Measurements from ENCODE around the gene LTBP1. TPM values are rescaled to one million over a fixed set of nuclear protein-coding genes. Genes with fewer than 3 reads are reported as not detected.

The LTBP1 gene
- total and polyA plus RNA-seq, 2 experiments from 2014 or later = 15.7 to 49.8 TPM

DNA sequence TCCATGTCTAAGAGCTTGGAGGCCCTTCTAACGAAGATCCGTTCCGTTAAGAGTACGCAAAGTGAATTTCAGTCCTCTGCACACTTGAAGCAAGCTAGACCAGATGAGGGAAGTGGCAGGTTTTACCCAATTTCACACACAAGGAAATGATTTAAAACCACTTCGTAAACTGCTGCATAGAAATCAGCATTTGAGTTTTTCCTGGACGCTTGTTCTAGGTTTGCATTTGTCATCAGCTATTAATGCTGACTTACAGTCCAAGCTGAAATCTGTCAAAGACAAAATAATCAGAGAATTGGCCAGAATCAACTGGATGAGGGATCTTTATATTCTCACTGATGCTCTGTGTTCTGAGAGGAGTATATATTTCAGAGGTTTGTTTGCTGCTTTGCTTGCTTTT lies 412.1 kb downstream of the LTBP1 start (continued):
- no peak for TF ChIP-seq ZNF462 (CRISPR knock-in tag; IDR thresholded peaks at IDR 0.05)
- no peak for TF ChIP-seq JUNB (IDR thresholded peaks at IDR 0.05; ENCODE audit: unreplicated experiment)

- ATAC-seq (no peak), DNase-seq (ENCODE audit: low spot score) (no peak)
- H3K79me2 ChIP-seq (replicated peaks; ENCODE audit: insufficient read depth) = no peaks in the 10 kb centered on the region
- no peaks in the 10 kb centered on the region for H4K20me1 ChIP-seq (replicated peaks; ENCODE audit: insufficient read depth)
- H3K36me3 ChIP-seq (ENCODE audit: insufficient read depth) = no peaks in the 10 kb centered on the region
- Mint-ChIP-seq H3K36me3 (ENCODE audit: low read depth) (no peaks in the 10 kb centered on the region), H3K4me3 (no peak overlapping the region), H3K4me1 (peaks cover 7% of the 10 kb centered on the region; the same call in 2 of the 3 replicates), H3K9me3 (no peaks in the 10 kb centered on the region), H3K27ac (no peak overlapping the region), H3K27me3 (ENCODE audit: insufficient read depth, low read depth, poor library complexity) (no peaks in the 10 kb centered on the region)
- no peak overlapping the region for H3K27ac ChIP-seq (ENCODE audit: low read depth)
- H3K4me1 ChIP-seq (ENCODE audit: insufficient read depth) = peaks cover 6% of the 10 kb centered on the region; the same call in 1 of the 2 replicates
- no peak overlapping the region for H3K4me2 ChIP-seq
- H3K4me3 ChIP-seq = no peak overlapping the region
- no peak overlapping the region for H2AFZ ChIP-seq
- H3K9me2 ChIP-seq (ENCODE audit: insufficient read depth) = no peaks in the 10 kb centered on the region
- no peaks in the 10 kb centered on the region for H3K27me3 ChIP-seq (ENCODE audit: insufficient read depth)
- H3F3A ChIP-seq (replicated peaks; ENCODE audit: low read depth) = no peaks in the 10 kb centered on the region
- no peak for TF ChIP-seq NANOG (IDR thresholded peaks at IDR 0.05; ENCODE audit: borderline replicate concordance)
- no peak for TF ChIP-seq STAT1 (IDR thresholded peaks at IDR 0.05; ENCODE audit: unreplicated experiment)
- TF ChIP-seq, protein P1, sequence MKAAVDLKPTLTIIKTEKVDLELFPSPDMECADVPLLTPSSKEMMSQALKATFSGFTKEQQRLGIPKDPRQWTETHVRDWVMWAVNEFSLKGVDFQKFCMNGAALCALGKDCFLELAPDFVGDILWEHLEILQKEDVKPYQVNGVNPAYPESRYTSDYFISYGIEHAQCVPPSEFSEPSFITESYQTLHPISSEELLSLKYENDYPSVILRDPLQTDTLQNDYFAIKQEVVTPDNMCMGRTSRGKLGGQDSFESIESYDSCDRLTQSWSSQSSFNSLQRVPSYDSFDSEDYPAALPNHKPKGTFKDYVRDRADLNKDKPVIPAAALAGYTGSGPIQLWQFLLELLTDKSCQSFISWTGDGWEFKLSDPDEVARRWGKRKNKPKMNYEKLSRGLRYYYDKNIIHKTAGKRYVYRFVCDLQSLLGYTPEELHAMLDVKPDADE (IDR thresholded peaks at IDR 0.05) = no peak
- TF ChIP-seq POLR2AphosphoS5 (IDR thresholded peaks at IDR 0.05; ENCODE audit: low read depth) = no peak
- TF ChIP-seq, protein P2, sequence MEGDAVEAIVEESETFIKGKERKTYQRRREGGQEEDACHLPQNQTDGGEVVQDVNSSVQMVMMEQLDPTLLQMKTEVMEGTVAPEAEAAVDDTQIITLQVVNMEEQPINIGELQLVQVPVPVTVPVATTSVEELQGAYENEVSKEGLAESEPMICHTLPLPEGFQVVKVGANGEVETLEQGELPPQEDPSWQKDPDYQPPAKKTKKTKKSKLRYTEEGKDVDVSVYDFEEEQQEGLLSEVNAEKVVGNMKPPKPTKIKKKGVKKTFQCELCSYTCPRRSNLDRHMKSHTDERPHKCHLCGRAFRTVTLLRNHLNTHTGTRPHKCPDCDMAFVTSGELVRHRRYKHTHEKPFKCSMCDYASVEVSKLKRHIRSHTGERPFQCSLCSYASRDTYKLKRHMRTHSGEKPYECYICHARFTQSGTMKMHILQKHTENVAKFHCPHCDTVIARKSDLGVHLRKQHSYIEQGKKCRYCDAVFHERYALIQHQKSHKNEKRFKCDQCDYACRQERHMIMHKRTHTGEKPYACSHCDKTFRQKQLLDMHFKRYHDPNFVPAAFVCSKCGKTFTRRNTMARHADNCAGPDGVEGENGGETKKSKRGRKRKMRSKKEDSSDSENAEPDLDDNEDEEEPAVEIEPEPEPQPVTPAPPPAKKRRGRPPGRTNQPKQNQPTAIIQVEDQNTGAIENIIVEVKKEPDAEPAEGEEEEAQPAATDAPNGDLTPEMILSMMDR (conservative IDR thresholded peaks at IDR 0.05; ENCODE audit: low read depth in 2 of 2) = no peak
- TF ChIP-seq JUNB (IDR thresholded peaks at IDR 0.05; ENCODE audit: unreplicated experiment) = no peak
- no peak for TF ChIP-seq ZNF331 (CRISPR knock-in tag; IDR thresholded peaks at IDR 0.05; ENCODE audit: low read depth)
These were observed 416.9 kb downstream of the LTBP1 start for GRCh38 chr2:33363325-33364298.

All from GM23338 (cell line).